IPS-18a (cell line): Measurements from ENCODE around the gene PLIN5.
"Not testable (repeated sequence)": the region's sequence is repeated elsewhere in the genome, so short reads cannot be mapped to it uniquely, and the experiment has no call there.

Experiments used
- H3K27ac ChIP-seq: one replicate; pipeline ENCODE4 v1.5.1; 2013; ENCODE audit warnings: low read length
- H3K27me3 ChIP-seq: one replicate; pipeline ENCODE4 v1.6.1; 2013; ENCODE audit warnings: mild to moderate bottlenecking, low read length; ENCODE audit not compliant: control insufficient read depth, insufficient read depth
- H3K36me3 ChIP-seq: one replicate; pipeline ENCODE4 v1.6.1; 2013; ENCODE audit warnings: low read depth, low read length; ENCODE audit not compliant: control insufficient read depth
- H3K4me1 ChIP-seq: one replicate; pipeline ENCODE4 v1.6.1; 2013; ENCODE audit warnings: low read depth, low read length; ENCODE audit not compliant: control insufficient read depth
- H3K4me3 ChIP-seq: one replicate; pipeline ENCODE4 v1.5.1; 2013; ENCODE audit warnings: low read length
- H3K9ac ChIP-seq: one replicate; pipeline ENCODE4 v1.6.1; 2013; ENCODE audit warnings: mild to moderate bottlenecking, low read length, moderate library complexity
- H3K9me3 ChIP-seq: one replicate; pipeline ENCODE4 v1.6.1; 2013; ENCODE audit warnings: low read depth, low read length; ENCODE audit not compliant: control insufficient read depth

PLIN5 gene

GRCh38 chr19:4550018-4550417 is 15.0 kb upstream of the PLIN5 start:
- Histone ChIP-seq H3K4me1 (no peaks in the 10 kb centered on the region), H3K36me3 (peaks cover 25% of the 10 kb centered on the region), H3K4me3 (no peak overlapping the region), H3K9me3 (no peaks in the 10 kb centered on the region), H3K27ac (no peak overlapping the region), H3K9ac (no peak overlapping the region), H3K27me3 (no peaks in the 10 kb centered on the region)

- H3K27me3 ChIP-seq, result no peaks in the 10 kb centered on the region
Measured at GRCh38 chr19:4548238-4548584, 13.2 kb upstream of the PLIN5 start.

GRCh38 chr19:4547303-4548237 is 12.5 kb upstream of the PLIN5 start:
- peaks cover 10% of the 10 kb centered on the region for H3K36me3 ChIP-seq
- H3K9ac ChIP-seq, result no peak overlapping the region
- no peak overlapping the region for H3K4me3 ChIP-seq
- no peak overlapping the region for H3K27ac ChIP-seq
- no peaks in the 10 kb centered on the region for H3K9me3 ChIP-seq
- no peaks in the 10 kb centered on the region for H3K27me3 ChIP-seq
- H3K4me1 ChIP-seq, result no peaks in the 10 kb centered on the region

More at GRCh38 chr19:4548238-4548584, 13.2 kb upstream of the PLIN5 start:
- H3K4me3 ChIP-seq, result no peak overlapping the region
- H3K36me3 ChIP-seq, result peaks cover 16% of the 10 kb centered on the region
- H3K4me1 ChIP-seq, result no peaks in the 10 kb centered on the region
- no peak overlapping the region for H3K27ac ChIP-seq
- no peaks in the 10 kb centered on the region for H3K9me3 ChIP-seq
- no peak overlapping the region for H3K9ac ChIP-seq

GRCh38 chr19:4543842-4544647 is 9.0 kb upstream of the PLIN5 start:
- Histone ChIP-seq H3K9me3 (no peaks in the 10 kb centered on the region), H3K27ac (no peak overlapping the region), H3K4me3 (no peak overlapping the region), H3K4me1 (no peaks in the 10 kb centered on the region), H3K9ac (no peak overlapping the region), H3K36me3 (peaks cover 5% of the 10 kb centered on the region), H3K27me3 (no peaks in the 10 kb centered on the region)

GRCh38 chr19:4542896-4543841 is 8.1 kb upstream of the PLIN5 start:
- Histone ChIP-seq H3K4me3 (no peak overlapping the region), H3K9me3 (no peaks in the 10 kb centered on the region), H3K27me3 (no peaks in the 10 kb centered on the region), H3K4me1 (no peaks in the 10 kb centered on the region), H3K27ac (no peak overlapping the region), H3K9ac (no peak overlapping the region), H3K36me3 (peaks cover 5% of the 10 kb centered on the region)

GRCh38 chr19:4541806-4542145 is 6.8 kb upstream of the PLIN5 start:
- H3K27ac ChIP-seq, H3K4me3 ChIP-seq, H3K9me3 ChIP-seq, H3K9ac ChIP-seq, H3K4me1 ChIP-seq, H3K36me3 ChIP-seq, H3K27me3 ChIP-seq: not testable (repeated sequence)

GRCh38 chr19:4541114-4541805 is 6.2 kb upstream of the PLIN5 start:
- H3K9me3 ChIP-seq, result no peaks in the 10 kb centered on the region
- no peak overlapping the region for H3K9ac ChIP-seq
- H3K36me3 ChIP-seq, result no peaks in the 10 kb centered on the region
- H3K27ac ChIP-seq, result no peak overlapping the region
- H3K4me3 ChIP-seq, result no peak overlapping the region
- no peaks in the 10 kb centered on the region for H3K4me1 ChIP-seq
- no peaks in the 10 kb centered on the region for H3K27me3 ChIP-seq

GRCh38 chr19:4539693-4540581 is 4.9 kb upstream of the PLIN5 start, which contains the start of gene LRG1:
LRG1 (minus strand) TSS chr19:4540036; CDS start chr19:4540013, 23 bp downstream.
- no peak within 1 kb of the TSS for H3K4me3 ChIP-seq
- H3K27ac ChIP-seq, result no peak within 1 kb of the TSS
- H3K9me3 ChIP-seq, result no peaks in the 10 kb centered on the region
- no peak within 1 kb of the TSS for H3K9ac ChIP-seq
- H3K4me1 ChIP-seq, result no peaks in the 10 kb centered on the region
- no peaks in the 10 kb centered on the region for H3K27me3 ChIP-seq
- H3K36me3 ChIP-seq, result no peaks in the 10 kb centered on the region

- no peak overlapping the region for H3K27ac ChIP-seq
- no peaks in the 10 kb centered on the region for H3K9me3 ChIP-seq
- H3K36me3 ChIP-seq, result no peaks in the 10 kb centered on the region
- H3K9ac ChIP-seq, result no peak overlapping the region
- H3K4me3 ChIP-seq, result no peak overlapping the region
- H3K27me3 ChIP-seq, result peaks cover 6% of the 10 kb centered on the region
- no peaks in the 10 kb centered on the region for H3K4me1 ChIP-seq
Measured at GRCh38 chr19:4539169-4539692, 4.2 kb upstream of the PLIN5 start.

- no peaks in the 10 kb centered on the region for H3K4me1 ChIP-seq
- no peak overlapping the region for H3K27ac ChIP-seq
- no peak overlapping the region for H3K4me3 ChIP-seq
- no peaks in the 10 kb centered on the region for H3K9me3 ChIP-seq
- peaks cover 12% of the 10 kb centered on the region for H3K27me3 ChIP-seq
- no peak overlapping the region for H3K9ac ChIP-seq
- H3K36me3 ChIP-seq, result no peaks in the 10 kb centered on the region
Measured at GRCh38 chr19:4538601-4538954, 3.6 kb upstream of the PLIN5 start.
